Measurements from ENCODE around the gene CYP4F3.

- TF ChIP-seq CTCF (IDR thresholded peaks at IDR 0.05; ENCODE audit: poor library complexity): no peak
- no peak for TF ChIP-seq EZH2 (IDR thresholded peaks at IDR 0.05; ENCODE audit: borderline replicate concordance)
These were observed 56.0 kb downstream of the CYP4F3 start for GRCh38 chr19:15696654-15697194.
